ENCODE results near the gene COX19.

GRCh38 chr7:983004-983615 lies 7.8 kb upstream of the COX19 start, which contains the start of gene CYP2W1:
- TF ChIP-seq CTCF (IDR thresholded peaks at IDR 0.05) (no peak), EP300 (IDR thresholded peaks at IDR 0.05) (no peak), POLR2A (IDR thresholded peaks at IDR 0.05) (no peak), POLR2AphosphoS5 (IDR thresholded peaks at IDR 0.05) (no peak)
